Uterine smooth muscle cell (primary cell): ENCODE results near the gene EXO1. TPM values are rescaled to one million over a fixed set of nuclear protein-coding genes. Genes with fewer than 3 reads are reported as not detected.

Experiments
- total RNA-seq: library from RNA; depleted of rRNA; stranded (reverse); fragments of >200 nt; gene quantifications from 2 replicates; pipeline ENCODE4 v1.2.3, GENCODE V29; 2014

Gene EXO1
- total RNA-seq, result 6.2 and 22.9 TPM in 2 replicates

DNA sequence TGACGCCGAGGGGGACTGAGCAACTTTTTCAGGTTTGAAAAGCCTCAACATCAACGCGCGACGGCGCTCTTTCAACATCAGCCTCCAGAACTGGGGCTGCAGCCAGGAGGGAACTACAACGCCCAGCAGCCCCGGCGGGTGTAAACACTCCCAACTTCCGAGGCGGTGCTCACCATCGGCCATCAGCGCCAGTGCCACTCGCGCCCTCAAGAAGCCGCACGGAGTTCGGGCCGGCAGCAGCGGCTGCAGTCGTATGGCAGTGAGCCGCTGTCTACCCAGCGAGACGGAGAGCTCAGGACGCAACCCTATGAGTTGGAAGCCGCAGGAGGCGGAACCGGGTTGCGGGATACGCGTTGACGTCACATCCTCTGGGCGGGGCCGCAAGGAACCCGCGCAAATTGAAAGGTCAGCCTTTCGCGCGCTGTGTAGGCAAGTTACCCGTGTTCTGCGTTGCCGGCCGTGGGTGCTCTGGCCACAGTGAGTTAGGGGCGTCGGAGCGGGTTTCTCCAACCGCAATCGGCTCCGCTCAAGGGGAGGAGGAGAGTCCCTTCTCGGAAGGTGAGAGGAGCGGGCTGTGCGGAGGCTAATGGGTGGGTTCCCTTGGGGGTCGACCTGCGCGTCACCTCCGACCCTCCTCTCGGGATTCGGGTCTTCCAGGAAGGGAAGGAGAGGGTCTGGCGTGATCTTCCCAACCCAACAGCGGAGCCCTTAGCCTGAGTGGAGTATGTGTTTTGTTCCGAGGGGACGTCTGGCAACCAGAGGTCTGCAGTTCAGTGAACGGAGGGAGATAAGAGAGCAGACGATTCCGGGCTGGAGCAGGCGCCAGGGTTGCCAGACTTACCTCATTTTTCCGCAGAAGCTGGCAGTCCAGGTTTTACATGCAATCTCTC, at the start of gene EXO1:
Gene EXO1 (plus strand): TSS at position 409 of the 890 bp plus-strand sequence. CDS start 2,222 bp downstream, outside the sequence.

Other genes starting within 250 kb of the EXO1 start
- gene CHML, start 207.8 kb upstream of the EXO1 start, total RNA-seq, result 13.4 and 20.4 TPM in 2 replicates
- 13.2 and 16.4 TPM in 2 replicates for gene OPN3, start 207.8 kb upstream of the EXO1 start, total RNA-seq
- not detected in 2 replicates for gene WDR64, start 195.9 kb upstream of the EXO1 start, total RNA-seq
- not detected in 2 replicates for gene BECN2, start 109.6 kb downstream of the EXO1 start, total RNA-seq
- 0.25 and 0.44 TPM in 2 replicates for gene MAP1LC3C, start 150.9 kb downstream of the EXO1 start, total RNA-seq